HepG2 (cell line): Measurements from ENCODE around the gene TNFRSF25. TPM values are rescaled to one million over a fixed set of nuclear protein-coding genes. Genes with fewer than 3 reads are reported as not detected.

Experiments
- CCDC6 ChIP-seq: sonication (generic); formaldehyde crosslinking; IDR thresholded peaks from 2 replicates; pipeline ENCODE4 v1.8.1; 2022; ENCODE audit warnings: mild to moderate bottlenecking, missing genetic modification reagents, moderate library complexity
- CREM ChIP-seq, 2 experiments: sonication (generic) in 1 of 2; formaldehyde crosslinking in 1 of 2; IDR thresholded peaks; 2 replicates each; pipeline versions ENCODE4 v1.4.0 to v1.6.1; 2016 to 2020; ENCODE audit warnings: antibody characterized with exemption in 1 of 2, mild to moderate bottlenecking in 1 of 2, missing genetic modification reagents in 1 of 2
- EP300 ChIP-seq, 3 experiments: sonication (generic) in 1 of 3; formaldehyde crosslinking in 1 of 3; IDR thresholded peaks; 2 replicates each; pipeline versions ENCODE4 v1.5.1 to v1.6.1; 2011 to 2020; ENCODE audit warnings: low read depth in 2 of 3, low read length in 2 of 3, borderline replicate concordance in 1 of 3, improper control_type of control experiment in 1 of 3, mild to moderate bottlenecking in 1 of 3, missing genetic modification reagents in 1 of 3, moderate library complexity in 1 of 3
- FOXC1 ChIP-seq: sonication (generic); formaldehyde crosslinking; IDR thresholded peaks from 2 replicates; pipeline ENCODE4 v1.8.0; 2022; ENCODE audit warnings: mild to moderate bottlenecking, missing genetic modification reagents, borderline replicate concordance
- GATAD1 ChIP-seq: IDR thresholded peaks from 2 replicates; pipeline ENCODE4 v1.6.1; 2016; ENCODE audit warnings: missing genetic modification reagents, missing compliant biosample characterization
- GZF1 ChIP-seq: sonication (generic); formaldehyde crosslinking; IDR thresholded peaks from 2 replicates; pipeline ENCODE4 v1.5.1; 2020; ENCODE audit warnings: mild to moderate bottlenecking, missing genetic modification reagents
- KLF12 ChIP-seq: sonication (generic); formaldehyde crosslinking; IDR thresholded peaks from 2 replicates; pipeline ENCODE4 v1.4.0; 2020; ENCODE audit warnings: missing genetic modification reagents, borderline replicate concordance
- NR2F1 ChIP-seq, 2 experiments: fragments of 450-650 bp in 1 of 2; formaldehyde crosslinking in 1 of 2; IDR thresholded peaks; 2 replicates each; pipeline versions ENCODE4 v1.5.0 to v1.6.1; 2016 to 2020; ENCODE audit warnings: mild to moderate bottlenecking in 1 of 2, missing compliant biosample characterization in 1 of 2, missing genetic modification reagents in 1 of 2, moderate library complexity in 1 of 2
- NR2F6 ChIP-seq, 2 experiments: IDR thresholded peaks; 2 replicates each; pipeline ENCODE4 v1.6.1; 2016; ENCODE audit warnings: antibody characterized with exemption in 1 of 2, mild to moderate bottlenecking in 1 of 2
- RBM22 ChIP-seq: fragments of 200-400 bp; formaldehyde crosslinking; optimal IDR thresholded peaks from 2 replicates; pipeline ENCODE3; 2017; ENCODE audit warnings: mild to moderate bottlenecking, low read length, moderate library complexity
- TBX2 ChIP-seq: sonication (generic); formaldehyde crosslinking; IDR thresholded peaks from 2 replicates; pipeline ENCODE4 v1.5.0; 2020; ENCODE audit warnings: missing genetic modification reagents, mild to moderate bottlenecking, borderline replicate concordance
- ZC3H13 ChIP-seq: sonication (generic); formaldehyde crosslinking; IDR thresholded peaks from 2 replicates; pipeline ENCODE4 v1.8.1; 2023; ENCODE audit warnings: mild to moderate bottlenecking, missing genetic modification reagents, moderate library complexity
- ZNF629 ChIP-seq: sonication (generic); formaldehyde crosslinking; conservative IDR thresholded peaks from 2 replicates; pipeline ENCODE4 v1.5.0; 2020; ENCODE audit warnings: missing genetic modification reagents
- ZNF850 ChIP-seq: sonication (generic); formaldehyde crosslinking; conservative IDR thresholded peaks from 2 replicates; pipeline ENCODE4 v1.9.0; 2021; ENCODE audit warnings: mild to moderate bottlenecking, missing genetic modification reagents
- ZSCAN21 ChIP-seq: sonication (generic); formaldehyde crosslinking; IDR thresholded peaks from 2 replicates; pipeline ENCODE4 v1.8.0; 2022; ENCODE audit warnings: mild to moderate bottlenecking, missing genetic modification reagents, moderate library complexity, borderline replicate concordance
- polyA plus RNA-seq, 8 experiments: library from polyadenylated mRNA; depleted of rRNA in 3 of 8; stranded (reverse) in 7 of 8; unstranded in 1 of 8; fragments of >200 nt; fragmentation: Illumina TruSeq in 4 of 8; extraction: Trizol in 4 of 8; gene quantifications; 2 replicates each; pipeline versions ENCODE4 v1.2.1 to v1.2.3, GENCODE V29; 2011 to 2016; ENCODE audit warnings: low read depth in 4 of 8, missing spikeins in 1 of 8, mixed read lengths in 1 of 8; ENCODE audit not compliant: insufficient read depth in 1 of 8
- total RNA-seq, 5 experiments: library from RNA; depleted of rRNA; stranded (reverse); fragments of >200 nt; fragmentation: Illumina TruSeq; extraction: Trizol; gene quantifications; 2 replicates each; pipeline ENCODE4 v1.2.3, GENCODE V29; 2016; ENCODE audit warnings: low read depth in 1 of 5
- TF ChIP-seq, protein P1 (sequence below): sonication (generic); formaldehyde crosslinking; IDR thresholded peaks from 2 replicates; pipeline ENCODE4 v1.4.0; 2020; ENCODE audit warnings: missing genetic modification reagents, borderline replicate concordance
- TF ChIP-seq, protein P2 (sequence below): sonication (generic); formaldehyde crosslinking; IDR thresholded peaks from 2 replicates; pipeline ENCODE4 v1.5.0; 2020; ENCODE audit warnings: missing genetic modification reagents, mild to moderate bottlenecking, borderline replicate concordance
- TF ChIP-seq, protein P3 (sequence below): sonication (generic); formaldehyde crosslinking; IDR thresholded peaks from 2 replicates; pipeline ENCODE4 v1.8.0; 2022; ENCODE audit warnings: mild to moderate bottlenecking, missing genetic modification reagents, moderate library complexity
- TF ChIP-seq, protein P4 (sequence below): sonication (generic); formaldehyde crosslinking; IDR thresholded peaks from 2 replicates; pipeline ENCODE4 v1.4.0; 2020; ENCODE audit warnings: missing genetic modification reagents, borderline replicate concordance
- TF ChIP-seq, protein P5 (sequence below): sonication (generic); formaldehyde crosslinking; IDR thresholded peaks from 2 replicates; pipeline ENCODE4 v1.8.0; 2022; ENCODE audit warnings: mild to moderate bottlenecking, missing genetic modification reagents

The TNFRSF25 gene
- total and polyA plus RNA-seq, 2 of the 13 experiments (the other 11 are each of a cell fraction or from before 2014, with no cell fraction given), result 1.4 to 1.5 TPM

DNA sequence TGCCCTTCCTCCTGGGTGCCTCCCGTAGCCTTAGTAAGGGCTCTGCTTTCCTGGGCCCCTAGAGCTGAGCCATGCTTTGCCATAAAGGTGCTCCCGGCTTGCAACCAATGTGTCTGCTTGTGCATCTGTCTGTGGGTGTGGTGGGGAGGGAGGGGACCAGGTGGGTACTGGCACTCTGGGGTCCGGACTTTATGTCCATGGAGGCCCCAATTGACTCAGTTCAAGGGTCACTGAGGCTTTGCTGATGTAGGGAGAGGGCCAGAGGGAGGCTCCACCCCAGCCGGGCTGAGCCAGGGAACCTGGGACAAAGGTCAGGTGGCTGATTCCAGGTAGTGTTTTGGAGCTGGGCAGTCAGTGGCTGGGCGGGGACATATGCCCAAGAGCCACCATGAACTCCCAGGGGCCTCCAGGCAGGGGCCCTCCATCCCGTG lies 15.0 kb downstream of the TNFRSF25 start (continued):
- TF ChIP-seq CREM (IDR thresholded peaks at IDR 0.05) (peak; percentile 67; the same call in 1 of the 2 replicates), CREM (CRISPR knock-in tag; IDR thresholded peaks at IDR 0.05) (no peak), ZNF629 (CRISPR knock-in tag) (0 out of 2 replicates have a peak, but pooled peaks have one; percentile 52), ZC3H13 (CRISPR knock-in tag) (peak; percentile 87), TBX2 (CRISPR knock-in tag) (0 out of 2 replicates have a peak, but pooled peaks have one; percentile 43), NR2F6 (IDR thresholded peaks at IDR 0.05) (peak; percentile 78), NR2F6 (CRISPR knock-in tag; IDR thresholded peaks at IDR 0.05) (peak; percentile 88), RBM22 (no peak), FOXC1 (CRISPR knock-in tag) (no peak), CCDC6 (0 out of 2 replicates have a peak, but pooled peaks have one; percentile 30), GZF1 (CRISPR knock-in tag) (0 out of 2 replicates have a peak, but pooled peaks have one; percentile 55), ZNF850 (CRISPR knock-in tag) (no peak), KLF12 (peak; percentile 58; the same call in 1 of the 2 replicates), GATAD1 (CRISPR knock-in tag) (0 out of 2 replicates have a peak, but pooled peaks have one; percentile 30), EP300 (IDR thresholded peaks at IDR 0.05; ENCODE audit: low read depth in 2 of 2, low read length in 2 of 2) (peak in 1 of 2 experiments; percentile 26; a peak in 1 of 4 replicates), EP300 (CRISPR knock-in tag; IDR thresholded peaks at IDR 0.05; ENCODE audit: borderline replicate concordance) (no peak), NR2F1 (CRISPR knock-in tag; IDR thresholded peaks at IDR 0.05) (peak in 1 of 2 experiments; percentile 30; a peak in 1 of 4 replicates), ZSCAN21 (CRISPR knock-in tag) (peak; percentile 30; the same call in 1 of the 2 replicates)
- TF ChIP-seq, protein P1, sequence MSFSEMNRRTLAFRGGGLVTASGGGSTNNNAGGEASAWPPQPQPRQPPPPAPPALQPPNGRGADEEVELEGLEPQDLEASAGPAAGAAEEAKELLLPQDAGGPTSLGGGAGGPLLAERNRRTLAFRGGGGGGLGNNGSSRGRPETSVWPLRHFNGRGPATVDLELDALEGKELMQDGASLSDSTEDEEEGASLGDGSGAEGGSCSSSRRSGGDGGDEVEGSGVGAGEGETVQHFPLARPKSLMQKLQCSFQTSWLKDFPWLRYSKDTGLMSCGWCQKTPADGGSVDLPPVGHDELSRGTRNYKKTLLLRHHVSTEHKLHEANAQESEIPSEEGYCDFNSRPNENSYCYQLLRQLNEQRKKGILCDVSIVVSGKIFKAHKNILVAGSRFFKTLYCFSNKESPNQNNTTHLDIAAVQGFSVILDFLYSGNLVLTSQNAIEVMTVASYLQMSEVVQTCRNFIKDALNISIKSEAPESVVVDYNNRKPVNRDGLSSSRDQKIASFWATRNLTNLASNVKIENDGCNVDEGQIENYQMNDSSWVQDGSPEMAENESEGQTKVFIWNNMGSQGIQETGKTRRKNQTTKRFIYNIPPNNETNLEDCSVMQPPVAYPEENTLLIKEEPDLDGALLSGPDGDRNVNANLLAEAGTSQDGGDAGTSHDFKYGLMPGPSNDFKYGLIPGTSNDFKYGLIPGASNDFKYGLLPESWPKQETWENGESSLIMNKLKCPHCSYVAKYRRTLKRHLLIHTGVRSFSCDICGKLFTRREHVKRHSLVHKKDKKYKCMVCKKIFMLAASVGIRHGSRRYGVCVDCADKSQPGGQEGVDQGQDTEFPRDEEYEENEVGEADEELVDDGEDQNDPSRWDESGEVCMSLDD (CRISPR knock-in tag), result peak; percentile 66; the same call in 1 of the 2 replicates
- TF ChIP-seq, protein P2, sequence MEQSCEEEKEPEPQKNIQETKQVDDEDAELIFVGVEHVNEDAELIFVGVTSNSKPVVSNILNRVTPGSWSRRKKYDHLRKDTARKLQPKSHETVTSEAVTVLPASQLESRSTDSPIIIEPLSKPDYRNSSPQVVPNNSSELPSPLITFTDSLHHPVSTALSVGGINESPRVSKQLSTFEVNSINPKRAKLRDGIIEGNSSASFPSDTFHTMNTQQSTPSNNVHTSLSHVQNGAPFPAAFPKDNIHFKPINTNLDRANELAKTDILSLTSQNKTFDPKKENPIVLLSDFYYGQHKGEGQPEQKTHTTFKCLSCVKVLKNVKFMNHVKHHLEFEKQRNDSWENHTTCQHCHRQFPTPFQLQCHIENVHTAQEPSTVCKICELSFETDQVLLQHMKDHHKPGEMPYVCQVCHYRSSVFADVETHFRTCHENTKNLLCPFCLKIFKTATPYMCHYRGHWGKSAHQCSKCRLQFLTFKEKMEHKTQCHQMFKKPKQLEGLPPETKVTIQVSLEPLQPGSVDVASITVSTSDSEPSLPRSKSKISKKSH (CRISPR knock-in tag), result no peak
- TF ChIP-seq, protein P3, sequence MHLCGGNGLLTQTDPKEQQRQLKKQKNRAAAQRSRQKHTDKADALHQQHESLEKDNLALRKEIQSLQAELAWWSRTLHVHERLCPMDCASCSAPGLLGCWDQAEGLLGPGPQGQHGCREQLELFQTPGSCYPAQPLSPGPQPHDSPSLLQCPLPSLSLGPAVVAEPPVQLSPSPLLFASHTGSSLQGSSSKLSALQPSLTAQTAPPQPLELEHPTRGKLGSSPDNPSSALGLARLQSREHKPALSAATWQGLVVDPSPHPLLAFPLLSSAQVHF (CRISPR knock-in tag), result 0 out of 2 replicates have a peak, but pooled peaks have one; percentile 38
- TF ChIP-seq, protein P4, sequence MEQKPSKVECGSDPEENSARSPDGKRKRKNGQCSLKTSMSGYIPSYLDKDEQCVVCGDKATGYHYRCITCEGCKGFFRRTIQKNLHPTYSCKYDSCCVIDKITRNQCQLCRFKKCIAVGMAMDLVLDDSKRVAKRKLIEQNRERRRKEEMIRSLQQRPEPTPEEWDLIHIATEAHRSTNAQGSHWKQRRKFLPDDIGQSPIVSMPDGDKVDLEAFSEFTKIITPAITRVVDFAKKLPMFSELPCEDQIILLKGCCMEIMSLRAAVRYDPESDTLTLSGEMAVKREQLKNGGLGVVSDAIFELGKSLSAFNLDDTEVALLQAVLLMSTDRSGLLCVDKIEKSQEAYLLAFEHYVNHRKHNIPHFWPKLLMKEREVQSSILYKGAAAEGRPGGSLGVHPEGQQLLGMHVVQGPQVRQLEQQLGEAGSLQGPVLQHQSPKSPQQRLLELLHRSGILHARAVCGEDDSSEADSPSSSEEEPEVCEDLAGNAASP (CRISPR knock-in tag), result peak; percentile 78; the same call in 1 of the 2 replicates
- TF ChIP-seq, protein P5, sequence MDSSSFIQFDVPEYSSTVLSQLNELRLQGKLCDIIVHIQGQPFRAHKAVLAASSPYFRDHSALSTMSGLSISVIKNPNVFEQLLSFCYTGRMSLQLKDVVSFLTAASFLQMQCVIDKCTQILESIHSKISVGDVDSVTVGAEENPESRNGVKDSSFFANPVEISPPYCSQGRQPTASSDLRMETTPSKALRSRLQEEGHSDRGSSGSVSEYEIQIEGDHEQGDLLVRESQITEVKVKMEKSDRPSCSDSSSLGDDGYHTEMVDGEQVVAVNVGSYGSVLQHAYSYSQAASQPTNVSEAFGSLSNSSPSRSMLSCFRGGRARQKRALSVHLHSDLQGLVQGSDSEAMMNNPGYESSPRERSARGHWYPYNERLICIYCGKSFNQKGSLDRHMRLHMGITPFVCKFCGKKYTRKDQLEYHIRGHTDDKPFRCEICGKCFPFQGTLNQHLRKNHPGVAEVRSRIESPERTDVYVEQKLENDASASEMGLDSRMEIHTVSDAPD (CRISPR knock-in tag), result peak; percentile 75; the same call in 1 of the 2 replicates
